Left hindlimb (tissue), 1 donor: Measurements from ENCODE around the gene SMU1.

Experiments
- DNase-seq: peaks from one replicate; pipeline ENCODE4 v3.0.0-alpha.2; 2018

SMU1 gene

GRCh38 chr9:33043671-33044070 is 32.8 kb downstream of the SMU1 start:
- DNase-seq, result no peak

- peak; percentile 56 for DNase-seq
These were observed 34.0 kb downstream of the SMU1 start for GRCh38 chr9:33042473-33042872.

GRCh38 chr9:33041432-33042188 is 34.9 kb downstream of the SMU1 start:
- no peak for DNase-seq

DNA sequence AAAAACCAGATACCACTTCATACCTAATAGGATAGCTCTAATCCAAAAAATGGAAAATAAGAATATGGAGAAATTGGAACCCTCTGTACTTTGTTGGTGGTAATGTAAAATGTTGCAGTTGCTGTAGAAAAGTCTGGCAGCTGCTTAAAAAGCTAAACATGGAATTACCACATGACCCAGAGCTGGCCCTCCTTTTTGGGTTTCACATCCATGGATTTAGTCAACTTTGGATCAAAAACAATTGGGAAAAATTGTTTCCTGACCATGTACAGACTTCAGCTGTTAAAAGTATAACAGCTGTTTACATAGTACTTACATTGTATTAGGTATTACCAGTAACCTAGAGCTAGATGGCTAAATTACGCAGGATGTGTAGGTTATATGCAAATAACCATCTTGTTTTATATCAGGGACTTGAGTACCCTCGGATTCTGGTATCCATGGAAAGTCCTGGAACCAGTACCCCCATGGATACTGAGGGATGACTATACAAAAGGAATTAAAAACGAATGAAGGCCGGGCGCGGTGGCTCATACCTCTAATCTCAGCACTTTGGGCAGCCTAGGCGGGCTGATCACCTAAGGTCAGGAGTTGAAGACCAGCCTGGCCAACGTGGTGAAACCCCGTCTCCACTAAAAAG is 35.6 kb downstream of the SMU1 start:
- no peak for DNase-seq

DNA sequence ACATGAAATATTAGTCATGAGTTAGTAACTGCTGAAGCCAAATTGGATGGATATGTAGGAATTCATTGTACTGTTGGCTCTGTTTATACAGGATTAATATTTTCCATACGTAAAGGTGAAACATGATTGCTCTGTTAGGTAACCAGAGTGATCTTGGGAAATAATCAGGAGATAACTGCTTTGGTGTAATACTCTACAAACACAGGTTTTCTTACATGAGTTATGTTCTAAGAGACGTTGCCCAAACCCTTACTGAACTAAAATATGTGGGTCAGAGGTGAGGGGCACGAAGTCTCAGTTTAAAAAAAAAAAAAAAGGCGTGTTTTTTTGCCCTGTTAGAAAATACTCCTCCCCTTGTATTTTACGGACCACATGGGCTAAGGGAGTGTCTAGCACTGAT is 43.6 kb downstream of the SMU1 start:
- no peak for DNase-seq

- DNase-seq, result no peak
These were observed 44.2 kb downstream of the SMU1 start for GRCh38 chr9:33032292-33032691.

DNA sequence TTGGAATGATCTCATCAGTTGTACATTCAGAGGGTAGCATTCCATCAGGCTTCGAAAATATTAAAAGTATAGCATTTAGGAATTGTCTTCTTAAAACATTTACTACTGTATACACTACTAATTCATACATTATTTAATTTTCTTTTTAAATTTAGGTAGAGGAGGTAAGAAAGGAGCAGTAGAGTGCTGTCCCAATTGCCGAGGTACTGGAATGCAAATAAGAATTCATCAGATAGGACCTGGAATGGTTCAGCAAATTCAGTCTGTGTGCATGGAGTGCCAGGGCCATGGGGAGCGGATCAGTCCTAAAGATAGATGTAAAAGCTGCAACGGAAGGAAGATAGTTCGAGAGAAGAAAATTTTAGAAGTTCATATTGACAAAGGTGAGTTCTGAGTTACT is 46.2 kb downstream of the SMU1 start:
- no peak for DNase-seq

DNA sequence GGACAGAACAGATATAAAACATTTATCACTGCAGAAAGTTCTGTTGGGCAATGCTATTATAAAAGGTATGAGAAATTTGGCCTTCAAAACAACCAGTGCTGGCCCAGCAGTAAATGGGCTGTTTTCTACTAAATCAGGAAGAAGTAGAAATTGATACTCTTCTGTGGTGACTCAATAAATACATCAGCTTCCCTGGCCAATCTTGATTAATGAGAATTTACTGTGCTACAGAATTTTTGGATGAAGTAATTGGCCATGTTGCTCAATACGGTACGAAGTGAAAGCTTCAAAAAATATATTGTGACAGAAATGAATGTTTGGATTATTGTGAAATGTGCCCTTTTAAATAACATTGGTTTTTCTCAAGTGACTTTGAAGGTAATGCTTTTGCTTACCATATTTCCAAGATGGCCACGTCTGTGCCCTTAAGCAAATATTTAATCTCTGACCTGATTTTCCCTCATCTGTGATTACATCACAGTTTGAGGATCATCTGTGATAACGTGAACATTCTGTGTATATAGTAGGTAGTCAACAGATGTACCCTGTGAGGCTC is 47.2 kb downstream of the SMU1 start:
- DNase-seq, result no peak

GRCh38 chr9:33025572-33026342 is 50.7 kb downstream of the SMU1 start:
- peak; percentile 88 for DNase-seq

GRCh38 chr9:33024966-33025571 is 51.4 kb downstream of the SMU1 start, which contains the start of gene DNAJA1:
TSS of gene DNAJA1 (plus strand) at chr9:33025273. CDS start at chr9:33026485, 1,212 bp downstream.
- DNase-seq, result peak; percentile 96

GRCh38 chr9:33024126-33024965 is 52.1 kb downstream of the SMU1 start:
- DNase-seq, result no peak

- DNase-seq, result no peak
These were observed 52.8 kb downstream of the SMU1 start for GRCh38 chr9:33023661-33024060.

GRCh38 chr9:33022755-33023154 is 53.7 kb downstream of the SMU1 start:
- no peak for DNase-seq

DNA sequence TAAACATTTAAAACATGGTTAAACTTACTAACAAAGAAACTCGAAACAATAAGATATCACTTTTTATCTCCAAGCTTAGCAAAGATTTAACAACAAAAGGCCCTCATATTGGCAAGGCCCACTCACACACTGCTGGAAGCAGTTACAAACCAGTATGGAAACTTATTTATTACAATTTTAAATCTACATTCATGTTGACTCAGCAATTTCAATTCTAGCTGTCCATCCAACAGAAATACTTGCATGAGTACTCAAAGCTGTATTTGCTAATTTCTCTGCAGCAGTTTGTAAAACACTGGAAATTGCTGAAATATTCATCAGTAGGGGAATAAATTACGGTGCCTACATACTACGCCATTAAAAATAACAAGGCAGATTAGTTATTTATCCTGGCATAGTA is 54.2 kb downstream of the SMU1 start:
- DNase-seq, result no peak

DNA sequence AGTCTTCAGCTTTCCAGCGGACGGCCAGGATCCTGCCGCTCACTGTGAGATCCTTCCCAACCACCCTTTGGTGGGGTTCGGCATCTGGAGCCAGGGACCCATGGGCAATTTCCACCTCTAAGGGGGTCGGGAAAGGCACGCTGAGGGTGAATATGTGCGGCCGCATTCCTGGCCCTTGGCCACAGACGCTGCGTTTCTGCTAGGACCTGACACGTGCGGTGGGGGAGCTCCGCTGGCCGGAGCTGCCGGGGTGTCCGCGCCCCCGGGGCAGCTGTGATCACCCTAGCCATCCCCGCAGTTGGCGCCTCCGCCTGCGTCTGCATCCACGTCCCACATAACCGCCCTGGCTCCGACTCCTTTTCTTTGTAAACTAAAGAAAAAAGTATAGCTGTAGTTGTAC is 56.7 kb downstream of the SMU1 start:
- DNase-seq, result no peak

DNA sequence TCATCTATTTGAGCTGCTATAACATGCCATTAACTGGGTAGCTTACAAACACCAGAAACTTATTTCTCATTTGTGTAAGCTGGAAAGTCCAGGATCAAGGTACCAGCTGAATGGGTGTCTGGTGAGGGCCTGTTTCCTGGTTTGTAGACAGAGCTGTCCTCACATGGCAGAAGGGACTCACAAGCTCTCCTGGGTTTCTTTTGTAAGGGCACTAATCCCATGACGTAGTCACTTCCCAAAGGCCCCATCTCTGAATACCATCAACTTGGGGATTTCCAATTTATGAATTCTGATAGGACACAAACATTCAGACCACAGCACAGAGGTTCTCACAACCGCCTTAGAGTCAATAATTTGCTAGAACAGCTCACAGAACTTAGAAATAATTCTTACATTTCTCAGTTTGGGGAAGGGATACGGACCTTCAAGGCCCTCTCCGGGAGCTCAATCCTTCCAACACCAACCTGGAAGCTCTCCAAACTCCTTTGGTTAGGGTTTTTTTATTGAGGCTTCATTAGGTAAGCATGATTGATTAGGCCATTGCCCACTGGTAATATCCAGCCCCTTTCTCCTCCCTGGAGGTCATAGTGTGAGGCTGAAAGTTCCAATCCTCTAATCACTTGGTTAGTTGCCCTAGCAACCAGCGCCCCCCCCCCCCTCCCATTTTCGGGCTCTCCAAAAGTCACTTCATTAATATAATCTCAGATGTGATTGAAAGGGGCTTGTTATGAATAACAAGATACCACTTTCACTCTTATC is 59.0 kb downstream of the SMU1 start:
- DNase-seq, result no peak

DNA sequence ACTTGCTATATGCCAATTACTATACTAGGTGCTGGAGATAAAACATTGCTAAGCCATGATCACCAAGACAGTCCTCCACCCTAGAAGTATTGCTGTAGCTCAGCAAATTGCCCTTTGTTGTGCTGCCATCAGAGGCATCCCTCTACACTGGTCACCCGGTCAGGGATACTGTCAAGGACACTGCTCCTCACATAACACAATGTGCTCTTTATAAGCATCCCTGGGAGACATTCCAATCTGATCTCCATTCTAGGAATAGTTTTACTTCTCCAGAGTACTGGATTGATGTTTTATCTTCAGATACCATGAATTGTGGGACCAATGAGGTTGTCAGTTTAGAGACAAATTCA is 61.8 kb downstream of the SMU1 start:
- DNase-seq, result no peak

DNA sequence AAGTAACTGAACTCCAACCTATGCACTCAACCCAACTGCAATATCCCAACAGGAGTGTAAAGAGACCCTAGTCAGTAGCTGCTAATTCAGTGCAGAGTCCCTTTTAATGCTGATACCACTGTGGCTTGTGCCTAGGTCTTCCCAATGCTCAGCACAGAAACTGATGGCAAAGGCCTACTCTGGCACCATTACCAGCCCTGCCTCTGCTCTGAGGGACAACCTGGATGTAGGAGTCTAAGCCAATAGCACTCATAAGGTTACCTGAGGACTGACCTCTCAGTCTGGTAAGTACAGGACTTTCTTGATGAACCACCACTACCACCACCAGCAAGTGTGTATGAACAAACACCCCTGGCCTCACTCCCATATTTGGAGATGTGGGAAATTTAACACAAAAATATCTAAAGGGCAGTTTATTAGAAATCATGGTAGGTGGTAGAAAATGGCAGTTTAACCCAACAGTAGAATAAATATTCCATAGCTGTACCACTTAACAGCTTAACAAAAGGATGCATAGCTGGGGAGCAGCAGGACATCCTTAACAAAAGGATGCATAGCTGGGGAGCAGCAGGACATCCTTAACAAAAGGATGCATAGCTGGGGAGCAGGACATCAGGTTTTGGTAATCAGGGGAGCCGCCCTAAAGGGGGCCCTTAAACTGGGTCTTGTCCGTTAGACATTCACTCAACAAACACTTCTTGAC is 62.4 kb downstream of the SMU1 start:
- no peak for DNase-seq

GRCh38 chr9:33012328-33013069 is 64.0 kb downstream of the SMU1 start:
- DNase-seq, result no peak

- DNase-seq, result no peak
These were observed 64.6 kb downstream of the SMU1 start for GRCh38 chr9:33011831-33012230.
